ENCODE results near the gene DLGAP1.
"Not testable (repeated sequence)": the region's sequence is repeated elsewhere in the genome, so short reads cannot be mapped to it uniquely, and the experiment has no call there.

Gene DLGAP1

DNA sequence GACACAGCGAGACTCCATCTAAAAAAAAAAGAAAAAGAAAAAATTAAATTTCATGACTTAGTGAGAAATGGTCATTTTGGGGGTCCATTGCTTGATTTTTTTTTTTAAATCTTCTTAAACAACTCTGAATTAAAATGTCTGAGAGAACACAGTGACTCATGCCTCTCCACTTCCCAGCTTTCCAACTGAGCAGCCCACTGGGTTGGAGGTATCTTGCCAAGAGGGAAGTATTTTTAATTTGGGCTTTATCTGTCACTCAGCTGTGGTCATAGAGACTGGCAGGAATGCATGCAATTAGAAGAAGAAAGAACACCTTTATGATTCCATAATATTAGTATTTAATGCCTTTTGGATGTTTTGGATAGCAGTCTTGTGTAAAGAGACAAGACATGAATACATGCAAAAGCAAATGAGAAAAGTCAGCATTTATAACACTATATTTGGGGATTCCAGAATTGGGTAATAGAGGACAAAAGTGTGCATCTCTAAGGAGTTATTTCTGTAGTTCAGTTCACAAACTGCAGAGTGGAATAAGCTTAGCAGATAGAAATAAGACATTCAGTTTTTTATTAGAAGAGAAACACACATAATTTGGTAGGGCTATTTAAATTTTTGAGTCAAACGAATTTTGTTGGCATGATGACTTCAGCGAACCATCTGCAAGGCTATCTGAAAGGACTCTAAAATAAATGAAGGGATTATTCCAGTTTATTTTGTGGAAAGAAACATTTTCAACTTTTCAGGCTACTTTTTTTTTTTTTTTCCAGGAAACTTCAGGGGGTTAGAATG lies 750.4 kb downstream of the DLGAP1 start:
- DNase-seq: no peak

DNA sequence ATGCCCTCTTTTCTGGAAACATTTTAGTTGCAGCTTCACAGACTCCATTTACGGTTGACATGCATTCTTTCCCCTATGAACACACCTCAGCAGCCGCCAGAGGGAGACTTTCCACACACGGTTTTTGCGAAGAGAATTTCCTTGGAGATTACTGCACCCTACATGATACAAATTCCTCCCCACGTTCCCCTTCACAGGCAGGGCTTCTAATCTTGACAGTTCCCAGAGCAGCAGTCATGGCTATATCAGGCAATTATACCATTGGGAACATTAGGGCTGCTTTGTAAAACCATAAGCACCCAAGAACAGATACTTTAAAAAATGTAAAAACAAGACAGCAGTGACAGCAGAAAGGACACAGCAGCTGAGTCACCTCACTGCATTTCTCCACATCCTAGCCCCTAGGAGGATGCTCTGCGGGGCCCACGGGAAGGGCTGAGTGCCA lies 751.4 kb downstream of the DLGAP1 start:
- DNase-seq: peak; percentile 57

DNA sequence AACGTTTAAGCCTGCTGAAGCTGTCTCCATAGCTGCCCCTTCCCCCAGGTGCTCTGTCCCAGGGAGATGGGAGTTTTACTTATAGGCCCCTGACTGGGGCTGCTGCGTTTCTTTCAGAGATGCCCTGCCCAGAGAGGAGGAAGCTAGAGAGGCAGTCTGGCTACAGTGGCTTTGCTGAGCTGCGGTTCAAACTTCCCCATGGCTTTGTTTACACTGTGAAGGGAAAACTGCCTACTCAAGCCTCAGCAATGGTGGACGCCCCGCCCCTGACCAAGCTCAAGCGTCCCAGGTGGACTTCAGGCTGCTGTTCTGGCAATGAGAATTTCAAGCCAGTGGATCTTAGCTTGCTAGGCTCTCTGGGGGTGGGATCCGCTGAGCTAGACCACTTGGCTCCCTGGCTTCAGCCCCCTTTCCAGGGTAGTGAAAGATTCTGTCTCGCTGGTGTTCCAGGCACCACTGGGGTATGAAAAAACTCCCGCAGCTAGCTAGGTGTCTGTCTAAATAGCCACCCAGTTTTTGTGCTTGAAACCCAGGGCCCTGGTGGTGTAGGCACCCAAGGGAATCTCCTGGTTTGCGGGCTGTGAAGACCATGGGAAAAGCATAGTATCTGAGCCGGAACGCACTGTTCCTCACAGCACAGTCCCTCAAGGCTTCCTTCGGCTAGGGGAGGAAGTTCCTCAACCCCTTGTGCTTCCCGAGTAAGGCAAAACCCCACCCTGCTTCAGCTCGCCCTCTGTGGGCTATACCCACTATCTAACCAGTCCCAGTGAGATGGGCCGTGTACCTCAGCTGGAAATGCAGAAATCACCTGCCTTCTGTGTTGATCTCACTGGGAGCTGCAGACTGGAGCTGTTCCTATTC lies 755.2 kb downstream of the DLGAP1 start:
- not testable (repeated sequence) for DNase-seq

DNA sequence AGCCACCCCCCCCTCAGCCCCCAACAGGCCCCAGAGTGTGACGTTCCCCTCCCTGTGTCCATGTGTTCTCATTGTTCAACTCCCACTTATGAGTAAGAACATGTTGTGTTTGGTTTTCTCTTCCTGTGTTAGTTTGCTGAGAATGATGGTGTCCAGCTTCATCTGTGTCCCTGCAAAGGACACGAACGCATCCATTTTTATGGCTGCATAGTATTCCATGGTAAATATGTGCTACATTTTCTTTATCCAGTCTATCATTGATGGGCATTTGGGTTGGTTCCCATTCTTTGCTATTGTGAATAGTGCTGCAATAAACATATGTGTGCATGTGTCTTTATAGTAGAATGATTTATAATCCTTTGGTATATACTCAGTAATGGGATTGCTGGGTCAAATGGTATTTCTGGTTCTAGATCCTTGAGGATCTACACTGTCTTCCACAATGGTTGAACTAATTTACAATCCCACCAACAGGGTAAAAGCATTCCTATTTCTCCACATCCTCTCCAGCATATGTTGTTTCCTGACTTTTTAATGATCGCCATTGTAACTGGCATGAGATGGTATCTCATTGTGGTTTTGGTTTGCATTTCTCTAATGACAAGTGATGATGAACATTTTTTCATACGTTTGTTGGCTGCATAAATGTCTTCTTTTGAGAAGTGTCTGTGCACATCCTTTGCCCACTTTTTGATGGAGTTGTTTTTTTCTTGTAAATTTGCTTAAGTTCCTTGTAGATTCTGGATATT lies 760.9 kb downstream of the DLGAP1 start:
- DNase-seq: not testable (repeated sequence)

DNA sequence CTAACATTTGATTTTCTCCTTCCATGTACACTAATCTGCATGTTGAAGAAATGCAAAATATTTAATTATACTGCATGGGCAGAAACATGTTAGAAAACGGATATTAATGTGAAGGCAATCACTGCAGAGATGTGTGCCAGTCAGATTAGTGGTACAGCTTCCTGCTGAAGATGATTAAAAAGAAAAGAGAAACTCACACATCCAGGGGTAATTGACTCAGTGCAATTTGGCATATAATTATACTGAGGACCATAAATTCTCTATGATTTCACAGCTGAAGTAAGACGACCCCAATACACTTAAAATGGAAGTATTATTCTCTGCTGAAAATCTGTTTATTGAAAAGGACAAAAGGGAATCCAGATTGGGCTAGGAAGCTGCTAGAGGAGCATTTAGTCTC lies 761.7 kb downstream of the DLGAP1 start:
- DNase-seq: no peak

DNA sequence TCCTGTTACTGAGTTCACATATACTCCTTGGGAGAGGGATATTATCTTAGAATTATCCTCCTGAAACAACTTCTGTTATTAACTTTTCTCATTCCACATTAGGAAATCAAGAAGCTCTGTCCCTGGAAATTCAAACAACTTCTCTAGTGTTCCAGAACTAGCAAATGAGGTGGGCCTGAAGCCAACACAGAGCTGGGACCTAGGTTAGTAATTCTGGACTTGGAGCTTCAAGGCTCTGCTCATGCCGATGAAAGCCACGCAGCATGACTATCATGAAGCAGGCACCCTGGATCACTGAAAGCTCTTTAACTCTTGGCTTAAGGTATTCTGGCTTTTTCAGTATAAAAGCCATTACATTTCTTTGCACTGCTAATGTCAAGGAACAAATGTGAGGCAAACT lies 762.4 kb downstream of the DLGAP1 start:
- no peak for DNase-seq

DNA sequence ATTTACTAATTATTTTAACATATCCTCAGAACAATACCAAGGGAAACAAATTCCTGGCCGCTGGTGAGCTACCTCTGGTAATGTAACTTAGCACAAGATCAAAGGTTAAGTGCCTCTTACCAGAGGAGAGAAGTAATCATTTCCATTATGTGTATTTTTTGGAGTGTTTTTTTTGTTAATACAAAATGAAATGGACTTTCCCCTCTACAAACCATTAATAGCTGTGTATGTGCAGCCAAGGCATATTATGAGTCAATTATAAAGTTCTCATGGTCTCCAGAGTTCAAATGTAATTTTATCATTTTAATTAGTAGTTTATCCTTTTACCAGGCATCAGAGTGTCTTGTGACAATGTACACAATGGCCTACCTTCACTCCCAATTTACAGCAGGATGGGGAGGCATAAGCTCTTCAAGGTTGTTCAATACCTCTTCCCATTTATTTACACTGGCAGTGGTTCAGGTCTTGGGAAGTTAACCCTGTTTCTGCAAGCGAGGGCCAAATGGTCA lies 762.9 kb downstream of the DLGAP1 start:
- DNase-seq: no peak

DNA sequence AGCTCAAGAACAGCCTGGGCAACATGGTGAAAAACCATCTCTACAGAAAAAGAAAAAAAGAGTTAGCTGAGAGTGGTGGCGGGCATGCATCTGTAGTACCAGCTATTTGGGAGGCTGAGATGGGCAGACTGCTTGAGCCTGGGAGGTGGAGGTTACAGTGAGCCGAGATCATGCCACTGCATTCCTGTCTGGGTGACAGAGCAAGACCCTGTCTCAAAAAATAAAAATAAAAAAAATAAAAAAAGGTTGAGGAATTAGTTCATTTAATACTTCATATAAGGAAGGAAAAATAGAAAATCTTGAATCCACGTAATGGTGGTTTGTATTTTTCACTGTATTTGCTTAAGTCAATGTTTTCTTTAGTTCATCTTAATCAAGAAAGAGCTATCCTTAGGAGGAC lies 763.4 kb downstream of the DLGAP1 start:
- no peak for DNase-seq

DNA sequence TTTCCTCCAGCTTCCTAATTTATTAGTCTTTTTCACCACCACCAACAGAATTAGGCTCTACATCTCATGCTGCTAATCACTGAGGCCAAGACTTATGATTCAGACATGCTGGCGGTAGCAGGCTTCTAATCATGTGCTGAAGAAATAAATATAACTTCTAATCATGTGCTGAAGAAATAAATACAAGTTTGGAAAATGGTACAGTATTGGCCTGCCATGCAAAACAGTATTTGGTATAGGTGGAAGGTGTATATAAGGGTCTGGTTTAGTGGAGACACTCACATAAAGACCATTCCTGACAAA lies 764.4 kb downstream of the DLGAP1 start:
- DNase-seq: no peak

DNA sequence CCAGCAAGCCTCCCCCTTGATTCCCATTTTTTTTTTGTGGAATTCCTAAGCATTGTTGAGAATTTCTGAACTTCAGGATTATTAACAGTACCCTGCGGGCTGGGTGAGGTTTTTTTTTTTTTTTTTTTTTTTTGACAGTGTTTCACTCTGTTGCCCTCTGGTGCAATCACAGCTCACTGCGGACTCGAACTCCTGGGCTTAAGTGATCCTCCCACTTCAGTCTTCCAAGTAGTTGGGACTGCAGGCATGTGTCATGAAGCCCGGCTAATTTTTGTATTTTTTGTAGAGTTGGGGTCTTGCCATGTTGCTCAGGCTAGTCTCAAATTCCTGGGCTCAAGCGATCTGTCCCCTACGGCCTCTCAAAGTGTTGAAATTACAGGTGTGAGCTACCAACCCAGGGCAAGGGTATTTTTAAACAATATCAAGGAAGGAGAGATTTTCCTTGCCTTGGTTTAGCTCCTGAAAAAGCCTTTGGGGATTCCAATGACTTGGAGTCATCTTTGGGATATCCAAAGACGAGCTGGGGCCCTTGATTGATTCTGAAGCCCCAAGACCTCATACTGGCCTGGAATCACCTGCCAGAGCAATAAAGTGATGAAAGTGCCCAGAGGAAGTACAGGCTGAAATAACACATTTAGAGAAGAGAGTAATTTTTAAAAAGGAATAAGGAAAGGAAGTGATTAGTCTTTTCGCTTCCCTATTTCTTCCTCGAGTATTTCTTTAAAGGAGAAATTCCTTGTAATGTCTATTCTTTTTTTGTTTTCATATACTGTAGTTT lies 764.9 kb downstream of the DLGAP1 start:
- no peak for DNase-seq

DNA sequence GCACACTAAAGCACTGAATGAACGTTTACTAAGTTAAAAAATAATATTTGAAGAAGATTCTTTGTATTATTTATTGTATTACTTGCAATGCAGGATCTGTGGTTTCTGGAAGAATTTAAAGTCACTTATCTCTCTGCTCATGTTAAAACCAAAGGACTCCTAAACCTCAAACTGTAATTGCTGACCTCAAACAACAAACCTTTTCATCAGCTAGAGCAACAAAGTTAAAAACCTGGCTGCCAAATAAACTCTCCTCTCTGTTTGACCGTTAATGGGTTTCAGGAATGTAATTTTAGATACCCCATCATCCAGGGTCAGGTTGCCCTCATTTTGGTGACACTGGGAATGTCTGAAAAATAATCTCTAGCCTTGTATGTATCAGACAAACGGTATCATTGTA lies 766.0 kb downstream of the DLGAP1 start:
- DNase-seq: no peak

DNA sequence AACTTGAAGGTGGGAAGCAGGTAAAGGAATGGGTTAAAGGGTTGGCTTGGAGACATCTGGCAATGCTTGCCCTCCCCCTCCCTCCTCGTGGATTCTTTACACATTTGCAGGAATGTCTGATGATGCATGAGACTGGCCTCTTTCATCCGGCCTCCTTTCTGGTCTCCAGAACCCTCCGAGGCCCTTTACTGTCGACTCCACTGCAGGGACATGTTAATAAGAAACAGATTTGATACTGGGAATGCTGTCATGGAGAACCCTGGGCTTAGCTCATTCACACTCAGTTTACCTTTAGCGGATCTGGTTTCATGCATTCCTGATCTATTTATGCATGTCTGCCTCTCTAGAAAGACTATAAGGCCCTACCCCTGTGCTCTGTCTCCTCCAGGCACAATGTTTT lies 766.4 kb downstream of the DLGAP1 start:
- no peak for DNase-seq

DNA sequence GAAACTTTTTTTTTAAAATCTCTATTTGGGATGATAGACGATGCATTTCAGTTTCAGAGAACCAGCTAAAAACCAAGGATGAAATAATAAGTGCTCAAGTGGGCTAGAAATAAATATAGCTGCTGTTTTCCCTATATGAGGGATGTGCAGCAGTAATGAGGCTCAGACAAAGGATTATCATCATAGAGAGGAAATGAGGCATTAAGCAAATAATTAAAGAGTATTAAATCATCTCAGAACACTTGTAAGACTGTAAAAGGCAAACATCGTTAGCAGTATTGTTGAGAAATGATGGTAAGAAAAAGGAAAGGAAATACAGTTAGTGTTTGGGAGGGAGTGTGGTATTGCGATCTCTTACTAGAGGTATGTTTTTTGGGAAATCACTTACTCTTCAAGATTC lies 771.6 kb downstream of the DLGAP1 start:
- no peak for DNase-seq

DNA sequence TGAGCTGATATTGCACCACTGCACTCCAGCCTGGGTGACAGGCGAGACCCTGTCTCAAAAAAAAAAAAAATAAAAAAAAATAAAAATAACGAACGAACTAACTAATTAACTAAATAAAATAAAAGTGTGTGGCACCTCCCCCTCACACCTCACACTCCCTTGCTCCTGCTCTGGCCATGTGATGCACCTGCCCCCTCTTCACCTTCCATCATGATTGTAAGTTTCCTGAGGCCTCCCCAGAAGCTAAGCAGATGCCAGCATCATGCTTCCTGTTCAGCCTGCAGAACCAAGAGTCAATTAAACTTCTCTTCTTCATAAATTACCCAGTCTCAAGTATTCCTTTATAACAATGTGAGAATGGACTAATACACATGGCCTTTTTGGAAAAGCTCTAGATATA lies 773.0 kb downstream of the DLGAP1 start:
- no peak for DNase-seq

DNA sequence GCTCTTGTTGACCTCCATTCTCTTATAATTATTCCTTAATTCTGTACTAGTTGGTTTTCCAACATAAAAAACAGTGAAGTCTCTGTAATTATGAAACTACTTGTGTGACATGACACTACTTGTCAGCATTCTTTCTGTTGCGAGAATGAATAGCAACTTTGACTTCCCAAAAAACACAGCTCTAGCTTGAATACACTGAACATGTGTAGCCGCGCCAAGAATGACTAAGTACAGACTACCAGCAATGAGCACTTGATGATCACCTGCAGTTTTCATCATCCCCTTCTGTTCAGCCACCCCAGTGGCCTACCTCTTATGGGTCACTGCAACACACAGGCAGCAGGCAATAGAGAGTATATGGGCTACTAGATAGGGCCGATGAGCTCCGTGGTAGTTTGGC lies 775.9 kb downstream of the DLGAP1 start:
- DNase-seq: no peak

DNA sequence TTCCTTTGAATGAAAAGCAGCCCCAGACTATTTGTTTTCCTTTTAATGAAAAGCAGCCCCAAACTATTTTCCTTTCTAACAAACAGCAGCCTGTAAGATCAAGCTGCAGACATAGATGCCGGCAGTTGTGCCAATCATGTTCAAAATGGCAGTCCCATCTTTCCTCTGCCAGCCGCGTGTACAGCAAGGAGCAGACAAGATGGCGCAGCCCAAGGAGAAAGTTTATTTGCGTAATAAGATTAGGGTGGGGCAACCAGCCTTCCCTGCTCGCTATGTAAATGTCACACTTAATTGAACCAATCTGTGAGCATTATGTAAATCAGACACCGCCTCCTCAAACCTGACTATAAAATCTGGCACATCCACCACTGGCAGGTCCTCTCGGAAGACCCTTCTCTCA lies 779.1 kb downstream of the DLGAP1 start:
- DNase-seq: no peak

DNA sequence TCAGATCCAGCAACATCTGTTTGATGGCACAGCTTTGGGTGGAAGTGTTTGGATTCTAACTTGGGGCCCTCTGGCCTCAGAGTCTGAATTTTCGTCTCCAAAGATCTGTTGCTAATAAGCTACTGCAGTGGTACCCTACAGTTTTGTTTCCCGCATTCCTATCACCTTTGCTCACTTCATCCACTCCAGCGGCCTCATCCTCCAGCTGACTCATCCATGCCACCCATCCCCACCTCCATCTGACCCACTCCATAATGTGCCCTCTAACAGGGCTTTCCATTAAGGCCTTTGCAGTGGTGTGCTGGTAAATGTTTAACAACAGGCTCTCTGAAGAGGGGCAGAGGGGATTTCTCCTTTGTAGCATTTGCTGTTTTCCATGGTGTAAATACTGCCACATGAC lies 779.7 kb downstream of the DLGAP1 start:
- DNase-seq: no peak

DNA sequence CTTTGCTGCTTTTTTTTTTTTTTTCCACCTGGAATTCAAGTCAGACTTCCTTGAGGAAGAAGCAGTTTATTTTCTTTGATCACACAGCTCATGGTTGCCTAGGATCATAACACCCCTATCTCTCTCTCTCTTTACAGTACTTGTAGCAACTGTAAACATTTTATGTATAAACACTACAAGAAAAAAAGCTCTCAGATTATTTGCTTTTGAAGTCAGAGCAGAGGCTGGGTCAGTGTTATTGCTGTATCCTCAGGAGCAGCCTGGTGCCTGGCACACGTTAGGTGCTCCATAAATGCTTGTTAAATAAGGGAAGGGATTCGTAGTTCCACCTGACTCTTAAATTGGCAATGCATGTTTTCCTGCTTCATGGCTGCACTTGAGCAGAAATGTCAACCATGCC lies 783.9 kb downstream of the DLGAP1 start:
- DNase-seq: no peak

DNA sequence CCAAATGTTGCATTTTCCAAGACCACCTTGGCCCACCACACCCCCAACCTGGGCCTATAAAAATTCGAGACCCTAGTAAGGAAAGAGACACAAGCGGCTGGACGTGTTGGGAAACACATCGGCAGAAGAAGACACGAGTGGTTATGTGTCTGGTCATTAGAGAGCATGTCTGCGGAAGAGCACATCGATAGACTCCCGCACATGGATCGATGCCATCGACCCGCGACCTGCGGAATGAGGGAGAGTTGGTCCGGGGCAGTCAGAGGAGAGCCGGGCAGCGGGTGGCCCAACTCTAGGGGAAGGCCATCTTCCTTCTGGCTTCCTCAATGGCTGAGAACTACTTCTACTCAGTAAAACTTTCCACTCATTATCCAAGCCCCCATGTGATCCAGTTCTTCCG lies 785.7 kb downstream of the DLGAP1 start:
- DNase-seq: no peak

DNA sequence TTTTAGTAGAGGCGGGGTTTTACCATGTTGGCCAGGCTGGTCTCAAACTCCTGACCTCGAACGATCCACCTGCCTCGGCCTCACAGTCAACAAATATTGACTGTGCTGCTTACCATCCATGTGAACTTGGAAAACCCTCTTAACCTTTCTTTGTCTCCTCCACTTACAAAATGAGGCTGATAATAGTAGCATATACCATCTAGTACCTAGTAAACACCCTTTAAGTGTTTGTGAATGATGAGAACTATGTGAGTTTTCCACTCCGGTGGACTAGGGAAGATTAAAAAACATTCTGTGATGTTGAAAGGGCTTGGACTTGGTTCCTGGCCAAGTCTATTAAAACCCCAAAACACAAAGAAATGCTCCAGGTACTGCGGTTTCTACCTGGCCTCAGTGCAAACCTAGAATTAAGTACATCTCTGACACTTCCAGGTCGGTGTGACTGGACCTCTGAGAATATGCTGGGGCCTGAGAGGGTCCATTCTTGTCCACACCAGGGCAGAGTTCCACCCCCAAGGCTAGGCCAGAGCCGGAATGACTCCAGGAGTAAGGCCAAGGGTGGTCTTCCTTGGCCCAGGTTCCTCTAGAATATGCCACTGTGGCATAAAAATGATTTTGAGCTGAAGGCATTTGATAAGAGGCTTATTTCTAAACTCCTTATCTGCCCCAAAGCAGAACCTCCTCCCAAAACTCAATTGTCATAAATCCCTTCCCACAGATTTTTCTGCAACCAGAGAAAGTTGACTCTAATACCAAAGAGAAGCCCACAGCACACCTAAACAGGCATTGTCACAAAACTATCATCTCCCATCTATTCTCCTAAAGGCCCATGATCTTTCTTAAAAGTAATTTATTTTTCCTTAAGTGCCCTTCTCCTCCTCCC lies 787.6 kb downstream of the DLGAP1 start:
- no peak for DNase-seq

DNA sequence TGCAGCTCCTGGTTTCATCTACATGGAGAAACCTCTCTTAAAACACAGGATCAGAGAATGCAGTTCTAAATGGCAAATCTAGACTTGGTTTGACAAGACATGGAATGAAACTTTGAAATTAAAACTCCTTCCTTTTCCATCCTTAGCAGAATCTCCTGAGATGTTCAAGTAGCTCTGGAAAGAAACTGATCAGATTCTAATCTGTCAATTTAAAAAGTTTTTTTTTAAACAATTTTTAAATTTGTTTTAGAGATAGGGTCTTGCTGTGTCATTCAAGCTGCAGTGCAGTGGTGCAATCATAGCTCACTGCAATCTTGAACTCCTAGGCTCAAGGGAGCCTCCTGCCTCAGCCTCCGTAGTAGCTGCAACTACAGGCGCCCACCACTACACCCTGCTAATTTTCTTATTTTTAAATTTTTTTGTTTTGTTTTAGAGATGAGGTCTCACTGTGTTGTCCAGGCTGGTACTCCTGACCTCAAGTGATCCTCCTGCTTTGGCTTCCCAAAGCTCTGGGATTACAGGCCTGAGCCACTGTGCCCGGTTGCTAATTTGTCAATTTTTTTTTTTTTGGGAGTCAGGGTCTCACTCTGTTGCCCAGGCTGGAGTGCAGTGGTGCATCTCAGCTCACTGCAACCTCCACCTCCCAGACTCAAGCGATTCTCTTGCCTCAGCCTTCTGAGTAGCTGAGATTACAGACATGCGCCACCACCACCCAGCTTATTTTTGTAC lies 788.4 kb downstream of the DLGAP1 start:
- no peak for DNase-seq

All from RPMI8226 (cell line).